ENCODE results near the gene CACNG8.

CACNG8 gene

DNA sequence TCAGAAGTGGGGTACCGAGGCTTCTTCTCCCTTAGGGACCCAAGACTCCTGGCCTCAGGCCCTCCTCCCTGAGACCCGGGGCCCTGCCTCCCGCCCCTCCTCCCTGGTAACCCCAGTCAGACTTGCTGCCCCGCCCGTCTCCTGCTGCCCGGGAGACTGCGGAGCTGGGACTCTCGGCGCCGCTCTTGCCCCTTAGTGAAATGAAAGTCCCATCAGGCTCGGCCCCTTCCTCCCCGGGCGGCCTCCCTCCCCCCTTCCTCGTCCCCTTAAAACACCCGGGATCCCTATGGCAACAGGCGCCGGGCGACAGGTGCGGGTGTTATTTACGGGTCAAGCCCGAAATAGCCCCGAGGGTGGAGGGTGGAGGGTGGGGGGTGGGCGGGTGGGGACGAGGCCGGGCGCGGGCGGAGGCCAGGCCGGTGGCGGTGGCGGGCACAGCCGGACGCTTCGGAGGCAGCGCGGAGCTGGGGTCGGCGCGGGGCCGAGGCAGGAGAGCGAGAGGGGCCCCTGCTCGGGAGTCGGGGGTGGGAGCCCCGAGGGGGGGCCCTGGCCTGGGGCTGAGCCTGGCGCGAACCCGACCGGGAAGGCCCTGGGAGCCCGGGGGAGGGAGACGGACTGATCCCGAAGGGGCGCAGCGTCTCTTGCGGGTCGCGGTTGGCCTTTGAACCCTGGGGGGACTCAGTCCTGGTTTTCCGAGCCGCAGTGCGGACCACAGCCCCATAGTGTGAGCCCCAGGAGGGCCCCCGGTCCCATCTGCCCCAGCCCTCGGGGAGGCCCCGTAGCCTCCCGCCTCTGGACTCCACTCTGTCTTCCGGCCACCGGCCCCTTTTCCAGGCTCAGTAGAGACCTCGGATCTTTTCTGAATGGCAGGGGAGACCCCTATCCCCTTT lies 28.7 kb downstream of the CACNG8 start, which contains the start of gene CACNG6:
CACNG6 (plus strand) TSS at position 414 of the 890 bp plus-strand sequence. CDS start 1,241 bp downstream, outside the sequence.
- Histone ChIP-seq H3K27ac (no peak within 1 kb of the TSS), H3K9me3 (no peaks in the 10 kb centered on the region), H3K4me1 (peaks cover 0 to 10% (median 8%) of the 10 kb centered on the region in 4 donors), H3K4me3 (peak within 1 kb of the TSS; percentile 24 to 50), H3K36me3 (no peaks in the 10 kb centered on the region), H3K27me3 (peaks cover 0 to 60% of the 10 kb centered on the region in 2 donors)
- TF ChIP-seq, protein P1, sequence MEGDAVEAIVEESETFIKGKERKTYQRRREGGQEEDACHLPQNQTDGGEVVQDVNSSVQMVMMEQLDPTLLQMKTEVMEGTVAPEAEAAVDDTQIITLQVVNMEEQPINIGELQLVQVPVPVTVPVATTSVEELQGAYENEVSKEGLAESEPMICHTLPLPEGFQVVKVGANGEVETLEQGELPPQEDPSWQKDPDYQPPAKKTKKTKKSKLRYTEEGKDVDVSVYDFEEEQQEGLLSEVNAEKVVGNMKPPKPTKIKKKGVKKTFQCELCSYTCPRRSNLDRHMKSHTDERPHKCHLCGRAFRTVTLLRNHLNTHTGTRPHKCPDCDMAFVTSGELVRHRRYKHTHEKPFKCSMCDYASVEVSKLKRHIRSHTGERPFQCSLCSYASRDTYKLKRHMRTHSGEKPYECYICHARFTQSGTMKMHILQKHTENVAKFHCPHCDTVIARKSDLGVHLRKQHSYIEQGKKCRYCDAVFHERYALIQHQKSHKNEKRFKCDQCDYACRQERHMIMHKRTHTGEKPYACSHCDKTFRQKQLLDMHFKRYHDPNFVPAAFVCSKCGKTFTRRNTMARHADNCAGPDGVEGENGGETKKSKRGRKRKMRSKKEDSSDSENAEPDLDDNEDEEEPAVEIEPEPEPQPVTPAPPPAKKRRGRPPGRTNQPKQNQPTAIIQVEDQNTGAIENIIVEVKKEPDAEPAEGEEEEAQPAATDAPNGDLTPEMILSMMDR (IDR thresholded peaks at IDR 0.05), result no peak
- DNase-seq, result no peak
- intact Hi-C loops (cut with DNase I; ENCODE audit: low total_unique reads), result no loop called here

DNA sequence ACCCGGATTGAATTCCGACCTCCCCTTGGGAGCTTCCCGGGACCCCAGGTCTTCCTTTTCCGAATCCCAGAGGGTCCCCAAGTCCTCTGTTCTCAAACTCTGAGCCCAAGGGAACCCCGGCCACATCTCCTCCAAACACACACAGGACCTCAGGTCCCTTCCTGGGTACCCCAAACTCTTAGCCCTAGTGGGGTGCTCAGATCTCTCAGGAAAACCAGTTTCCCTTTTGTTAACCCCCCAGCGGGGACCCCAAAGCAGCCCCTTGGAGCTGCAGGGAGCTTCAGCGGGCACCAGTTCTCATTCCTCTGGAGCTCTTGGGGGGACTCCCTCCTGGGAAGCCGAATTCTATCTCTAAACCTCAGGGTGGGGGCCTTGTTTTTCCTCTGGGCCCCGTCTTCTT lies 29.5 kb downstream of the CACNG8 start:
- no peak for DNase-seq
- Histone ChIP-seq H3K27me3 (peaks cover 0 to 60% of the 10 kb centered on the region in 2 donors), H3K36me3 (no peaks in the 10 kb centered on the region), H3K9me3 (no peaks in the 10 kb centered on the region), H3K4me3 (no peak overlapping the region), H3K4me1 (peaks cover 0 to 10% (median 8%) of the 10 kb centered on the region in 4 donors), H3K27ac (no peak overlapping the region)
- intact Hi-C loops (cut with DNase I; ENCODE audit: low total_unique reads), result no loop called here
- TF ChIP-seq, protein P1 (IDR thresholded peaks at IDR 0.05), result no peak

DNA sequence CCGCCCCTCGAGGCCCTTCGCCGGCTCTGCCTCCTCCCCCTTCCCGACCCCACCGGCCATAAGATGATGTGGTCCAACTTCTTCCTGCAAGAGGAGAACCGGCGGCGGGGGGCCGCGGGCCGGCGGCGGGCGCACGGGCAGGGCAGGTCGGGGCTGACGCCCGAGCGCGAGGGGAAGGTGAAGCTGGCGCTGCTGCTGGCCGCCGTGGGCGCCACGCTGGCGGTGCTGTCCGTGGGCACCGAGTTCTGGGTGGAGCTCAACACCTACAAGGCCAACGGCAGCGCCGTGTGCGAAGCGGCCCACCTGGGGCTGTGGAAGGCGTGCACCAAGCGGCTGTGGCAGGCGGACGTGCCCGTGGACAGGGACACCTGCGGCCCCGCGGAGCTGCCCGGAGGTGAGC lies 30.1 kb downstream of the CACNG8 start:
- TF ChIP-seq, protein P1 (IDR thresholded peaks at IDR 0.05), result no peak
- Histone ChIP-seq H3K27ac (no peak overlapping the region), H3K4me1 (peaks cover 0 to 10% (median 8%) of the 10 kb centered on the region in 4 donors), H3K36me3 (no peaks in the 10 kb centered on the region), H3K27me3 (peaks cover 0 to 65% of the 10 kb centered on the region in 2 donors), H3K9me3 (no peaks in the 10 kb centered on the region), H3K4me3 (no peak overlapping the region)
- no peak for DNase-seq
- intact Hi-C loops (cut with DNase I; ENCODE audit: low total_unique reads), result no loop called here

DNA sequence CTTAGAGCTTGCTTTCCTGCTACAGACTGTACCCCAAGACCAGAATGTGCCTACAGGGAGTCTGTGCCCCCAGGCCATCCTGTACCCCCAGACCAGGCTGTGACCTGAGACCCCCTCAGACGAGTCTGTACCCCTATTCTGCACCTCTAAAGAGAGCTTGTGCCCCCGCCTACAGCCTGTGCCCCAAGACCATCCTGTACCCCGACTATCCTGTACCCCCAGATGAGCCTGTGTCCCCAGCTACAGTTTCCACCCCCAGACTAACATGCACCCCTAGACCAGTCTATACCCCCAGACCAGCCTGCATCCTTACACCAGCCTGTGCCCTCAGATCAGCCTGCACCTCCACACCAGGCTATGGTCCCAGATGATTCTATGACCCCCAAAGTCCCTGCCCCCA lies 30.7 kb downstream of the CACNG8 start:
- DNase-seq, result no peak
- peaks cover 0 to 10% (median 8%) of the 10 kb centered on the region in 4 donors for H3K4me1 ChIP-seq
- no peaks in the 10 kb centered on the region for H3K9me3 ChIP-seq
- TF ChIP-seq, protein P1 (IDR thresholded peaks at IDR 0.05), result no peak
- H3K27ac ChIP-seq, result no peak overlapping the region
- no peaks in the 10 kb centered on the region for H3K36me3 ChIP-seq
- H3K4me3 ChIP-seq, result no peak overlapping the region
- intact Hi-C loops (cut with DNase I; ENCODE audit: low total_unique reads), result no loop called here
- peaks cover 0 to 70% of the 10 kb centered on the region in 2 donors for H3K27me3 ChIP-seq

DNA sequence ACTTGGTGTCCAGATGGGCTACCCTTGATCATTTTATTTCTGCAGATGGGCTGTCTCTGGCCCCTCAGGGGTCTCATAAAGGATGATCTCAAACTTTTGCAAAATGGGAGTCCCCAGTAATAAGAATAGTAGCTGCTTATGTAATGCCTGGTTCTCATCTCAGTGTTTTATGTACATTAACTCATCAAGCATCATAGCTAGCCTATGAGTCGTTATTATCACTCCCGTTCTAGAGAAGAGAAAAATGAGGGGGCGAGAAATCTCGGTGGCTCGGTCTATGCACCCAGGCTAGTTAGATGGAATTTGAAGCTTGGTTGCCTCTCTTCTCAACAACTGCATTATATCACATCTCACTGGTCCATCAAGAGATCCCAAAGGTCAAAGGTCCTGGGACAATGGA lies 32.1 kb downstream of the CACNG8 start:
- Histone ChIP-seq H3K9me3 (no peaks in the 10 kb centered on the region), H3K4me3 (no peak overlapping the region), H3K27me3 (peaks cover 0 to 78% of the 10 kb centered on the region in 2 donors), H3K36me3 (no peaks in the 10 kb centered on the region), H3K27ac (no peak overlapping the region), H3K4me1 (peaks cover 0 to 10% (median 8%) of the 10 kb centered on the region in 4 donors)
- TF ChIP-seq, protein P1 (IDR thresholded peaks at IDR 0.05), result no peak
- intact Hi-C loops (cut with DNase I; ENCODE audit: low total_unique reads), result no loop called here
- DNase-seq, result no peak

Measured in tibial artery (tissue), 4 donors.